Measurements from ENCODE around the gene CLDN18. TPM values are rescaled to one million over a fixed set of nuclear protein-coding genes. Genes with fewer than 3 reads are reported as not detected.

Gene CLDN18
- total and polyA plus RNA-seq, 9 of the 15 experiments (the other 6 are each of a cell fraction or from before 2014, with no cell fraction given), result 0.11 TPM; not detected in 8

Other genes with a start within 250 kb of the CLDN18 start
- gene SOX14, start 245.8 kb upstream of the CLDN18 start, total RNA-seq (2014; rRNA removed), result not detected in 2 replicates
- gene SOX14, start 245.8 kb upstream of the CLDN18 start, total RNA-seq (2014; rRNA removed; fragmentation: Illumina TruSeq; extraction: Trizol), result not detected in 2 replicates
- not detected in 2 replicates for gene SOX14, start 245.8 kb upstream of the CLDN18 start, total RNA-seq (2015; rRNA removed; fragmentation: Illumina TruSeq; extraction: Trizol)
- not detected in 2 replicates for gene SOX14, start 245.8 kb upstream of the CLDN18 start, total RNA-seq (2021)
- not detected in 2 replicates for gene SOX14, start 245.8 kb upstream of the CLDN18 start, polyA plus RNA-seq (2011; rRNA removed)
- not detected in 2 replicates for gene SOX14, start 245.8 kb upstream of the CLDN18 start, polyA plus RNA-seq (2014; fragmentation: Illumina TruSeq; extraction: Trizol)
- gene SOX14, start 245.8 kb upstream of the CLDN18 start, polyA plus RNA-seq (2014; fragmentation: Nextera tagmentation; extraction: Ambion mirVana), result not detected
- gene SOX14, start 245.8 kb upstream of the CLDN18 start, polyA plus RNA-seq (2014; rRNA removed), result 0.08 TPM in 1 of 2 replicates, not detected in the other
- 0.41 and 1.5 TPM in 2 replicates for gene DZIP1L, start 105.4 kb downstream of the CLDN18 start, total RNA-seq (2014; rRNA removed)
- gene DZIP1L, start 105.4 kb downstream of the CLDN18 start, total RNA-seq (2014; rRNA removed; fragmentation: Illumina TruSeq; extraction: Trizol), result 0.22 and 0.25 TPM in 2 replicates
- 0.54 and 0.57 TPM in 2 replicates for gene DZIP1L, start 105.4 kb downstream of the CLDN18 start, total RNA-seq (2015; rRNA removed; fragmentation: Illumina TruSeq; extraction: Trizol)
- 0.44 and 0.65 TPM in 2 replicates for gene DZIP1L, start 105.4 kb downstream of the CLDN18 start, total RNA-seq (2021)
- 0.14 and 0.18 TPM in 2 replicates for gene DZIP1L, start 105.4 kb downstream of the CLDN18 start, polyA plus RNA-seq (2011; rRNA removed)
- 0.08 and 0.52 TPM in 2 replicates for gene DZIP1L, start 105.4 kb downstream of the CLDN18 start, polyA plus RNA-seq (2014; fragmentation: Illumina TruSeq; extraction: Trizol)
- gene DZIP1L, start 105.4 kb downstream of the CLDN18 start, polyA plus RNA-seq (2014; fragmentation: Nextera tagmentation; extraction: Ambion mirVana), result under 1 TPM in 1 of 2 experiments, not detected in 1; 0.03 TPM
- 1.0 and 1.1 TPM in 2 replicates for gene DZIP1L, start 105.4 kb downstream of the CLDN18 start, polyA plus RNA-seq (2014; rRNA removed)
- gene A4GNT, start 122.2 kb downstream of the CLDN18 start, total RNA-seq (2014; rRNA removed), result not detected in 2 replicates
- gene A4GNT, start 122.2 kb downstream of the CLDN18 start, total RNA-seq (2014; rRNA removed; fragmentation: Illumina TruSeq; extraction: Trizol), result not detected in 2 replicates
- gene A4GNT, start 122.2 kb downstream of the CLDN18 start, total RNA-seq (2015; rRNA removed; fragmentation: Illumina TruSeq; extraction: Trizol), result not detected in 2 replicates
- gene A4GNT, start 122.2 kb downstream of the CLDN18 start, total RNA-seq (2021), result not detected in 2 replicates
- not detected in 2 replicates for gene A4GNT, start 122.2 kb downstream of the CLDN18 start, polyA plus RNA-seq (2011; rRNA removed)
- not detected in 2 replicates for gene A4GNT, start 122.2 kb downstream of the CLDN18 start, polyA plus RNA-seq (2014; fragmentation: Illumina TruSeq; extraction: Trizol)
- gene A4GNT, start 122.2 kb downstream of the CLDN18 start, polyA plus RNA-seq (2014; fragmentation: Nextera tagmentation; extraction: Ambion mirVana), result not detected
- gene A4GNT, start 122.2 kb downstream of the CLDN18 start, polyA plus RNA-seq (2014; rRNA removed), result not detected in 2 replicates
- 8.8 and 11.3 TPM in 2 replicates for gene DBR1, start 164.8 kb downstream of the CLDN18 start, total RNA-seq (2014; rRNA removed)
- 13.8 and 14.1 TPM in 2 replicates for gene DBR1, start 164.8 kb downstream of the CLDN18 start, total RNA-seq (2014; rRNA removed; fragmentation: Illumina TruSeq; extraction: Trizol)
- gene DBR1, start 164.8 kb downstream of the CLDN18 start, total RNA-seq (2015; rRNA removed; fragmentation: Illumina TruSeq; extraction: Trizol), result 13.3 and 13.4 TPM in 2 replicates
- gene DBR1, start 164.8 kb downstream of the CLDN18 start, total RNA-seq (2021), result 12.4 and 13.1 TPM in 2 replicates
- 8.1 and 10.9 TPM in 2 replicates for gene DBR1, start 164.8 kb downstream of the CLDN18 start, polyA plus RNA-seq (2011; rRNA removed)
- gene DBR1, start 164.8 kb downstream of the CLDN18 start, polyA plus RNA-seq (2014; fragmentation: Illumina TruSeq; extraction: Trizol), result 11.0 and 12.1 TPM in 2 replicates
- 1 to 10 TPM; 2.7 to 6.0 TPM for gene DBR1, start 164.8 kb downstream of the CLDN18 start, polyA plus RNA-seq (2014; fragmentation: Nextera tagmentation; extraction: Ambion mirVana)
- gene DBR1, start 164.8 kb downstream of the CLDN18 start, polyA plus RNA-seq (2014; rRNA removed), result 9.6 and 11.3 TPM in 2 replicates
- gene ARMC8, start 177.1 kb downstream of the CLDN18 start, total RNA-seq (2014; rRNA removed), result 22.0 and 22.4 TPM in 2 replicates
- 43.6 and 51.1 TPM in 2 replicates for gene ARMC8, start 177.1 kb downstream of the CLDN18 start, total RNA-seq (2014; rRNA removed; fragmentation: Illumina TruSeq; extraction: Trizol)
- 33.5 and 37.3 TPM in 2 replicates for gene ARMC8, start 177.1 kb downstream of the CLDN18 start, total RNA-seq (2015; rRNA removed; fragmentation: Illumina TruSeq; extraction: Trizol)
- 33.5 and 39.7 TPM in 2 replicates for gene ARMC8, start 177.1 kb downstream of the CLDN18 start, total RNA-seq (2021)
- 69.2 and 76.1 TPM in 2 replicates for gene ARMC8, start 177.1 kb downstream of the CLDN18 start, polyA plus RNA-seq (2011; rRNA removed)
- gene ARMC8, start 177.1 kb downstream of the CLDN18 start, polyA plus RNA-seq (2014; fragmentation: Illumina TruSeq; extraction: Trizol), result 32.2 and 37.6 TPM in 2 replicates
- gene ARMC8, start 177.1 kb downstream of the CLDN18 start, polyA plus RNA-seq (2014; fragmentation: Nextera tagmentation; extraction: Ambion mirVana), result 10 to 100 TPM; 33.7 to 53.9 TPM
- 25.7 and 25.8 TPM in 2 replicates for gene ARMC8, start 177.1 kb downstream of the CLDN18 start, polyA plus RNA-seq (2014; rRNA removed)